A549 treated with DMSO at 1 μM for 4 hours (cell line): ENCODE data around the gene GOLGA6L2. TPM values are rescaled to one million over a fixed set of nuclear protein-coding genes. Genes with fewer than 3 reads are reported as not detected.

Source experiments
- total RNA-seq: library from RNA; stranded (reverse); fragments of 200-300 nt; extraction: Qiagen RNA extraction; gene quantifications from 5 replicates; pipeline ENCODE4 v1.2.3, GENCODE V29; 2022; ENCODE audit warnings: low read depth

GOLGA6L2 gene
- total RNA-seq, result not detected in 5 replicates

DNA sequence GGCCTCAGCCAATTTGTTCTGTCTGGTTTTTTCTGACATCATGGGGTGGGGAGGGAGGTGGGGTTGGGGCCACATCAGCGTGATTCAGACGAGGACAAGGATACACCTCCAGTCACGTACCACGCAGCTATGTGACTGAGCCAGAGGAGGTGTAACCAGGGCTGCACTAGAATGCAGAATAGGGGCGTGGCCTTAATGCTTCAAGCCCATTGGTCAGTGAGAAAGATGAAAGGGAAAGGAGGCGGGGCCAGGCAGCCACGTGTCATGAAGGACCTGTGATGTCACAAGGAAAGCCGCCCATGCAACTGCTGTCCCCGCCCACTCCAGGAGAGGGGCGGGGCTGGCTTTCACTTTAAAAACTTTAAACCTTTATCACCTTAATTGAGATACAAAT lies at the start of gene GOLGA6L2:
TSS of gene GOLGA6L2 (minus strand) at position 137 of the 394 bp plus-strand sequence. CDS start at position 75, 62 bp downstream.

Other genes starting within 250 kb of the GOLGA6L2 start
- gene GOLGA6L26, start 113.0 kb downstream of the GOLGA6L2 start, total RNA-seq, result not detected in 5 replicates
- gene GOLGA8S, start 92.5 kb downstream of the GOLGA6L2 start, total RNA-seq, result 0.07 to 0.18 TPM (median 0.17 TPM) in 5 replicates
- 2.2 to 3.6 TPM (median 2.8 TPM) in 5 replicates for gene MKRN3, start 118.4 kb upstream of the GOLGA6L2 start, total RNA-seq
- gene MAGEL2, start 200.6 kb upstream of the GOLGA6L2 start, total RNA-seq, result 0.01 TPM in 1 of 5 replicates, not detected in the others
- 0.05 to 0.10 TPM in 2 of 5 replicates, not detected in the others for gene NDN, start 240.1 kb upstream of the GOLGA6L2 start, total RNA-seq